ENCODE data around the gene TAS2R20. TPM values are rescaled to one million over a fixed set of nuclear protein-coding genes. Genes with fewer than 3 reads are reported as not detected.
"Not testable (repeated sequence)": the region's sequence is repeated elsewhere in the genome, so short reads cannot be mapped to it uniquely, and the experiment has no call there.

The TAS2R20 gene, protein sequence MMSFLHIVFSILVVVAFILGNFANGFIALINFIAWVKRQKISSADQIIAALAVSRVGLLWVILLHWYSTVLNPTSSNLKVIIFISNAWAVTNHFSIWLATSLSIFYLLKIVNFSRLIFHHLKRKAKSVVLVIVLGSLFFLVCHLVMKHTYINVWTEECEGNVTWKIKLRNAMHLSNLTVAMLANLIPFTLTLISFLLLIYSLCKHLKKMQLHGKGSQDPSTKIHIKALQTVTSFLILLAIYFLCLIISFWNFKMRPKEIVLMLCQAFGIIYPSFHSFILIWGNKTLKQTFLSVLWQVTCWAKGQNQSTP
- polyA plus RNA-seq (2012; ENCODE audit: insufficient read depth, insufficient read length) = 0.64 TPM

DNA sequence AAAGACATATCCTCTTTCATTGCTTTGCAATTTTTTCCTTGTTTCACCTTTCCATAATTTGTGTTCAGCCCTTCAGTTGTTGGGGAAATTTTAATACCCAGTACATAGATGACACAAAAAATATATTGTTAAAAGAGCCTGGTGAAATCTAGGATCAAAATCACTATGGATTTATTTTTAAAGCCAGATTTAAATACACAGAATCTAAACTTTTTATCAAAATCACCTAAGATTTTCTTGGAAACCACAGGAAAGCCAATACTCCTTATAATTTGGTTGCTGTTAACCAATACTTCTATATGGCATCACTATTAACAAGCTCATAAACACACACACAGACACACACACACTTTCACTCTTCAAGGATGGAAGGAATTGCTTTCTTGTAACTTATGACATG is at the start of gene TAS2R20:
Gene TAS2R20 (minus strand): TSS at position 101 of the 400 bp plus-strand sequence. CDS start 429 bp downstream, outside the sequence.
- H3K4me3 ChIP-seq (ENCODE audit: low read length) = no peak within 1 kb of the TSS
- no peak for DNase-seq (ENCODE audit: low read depth, low spot score)

DNA sequence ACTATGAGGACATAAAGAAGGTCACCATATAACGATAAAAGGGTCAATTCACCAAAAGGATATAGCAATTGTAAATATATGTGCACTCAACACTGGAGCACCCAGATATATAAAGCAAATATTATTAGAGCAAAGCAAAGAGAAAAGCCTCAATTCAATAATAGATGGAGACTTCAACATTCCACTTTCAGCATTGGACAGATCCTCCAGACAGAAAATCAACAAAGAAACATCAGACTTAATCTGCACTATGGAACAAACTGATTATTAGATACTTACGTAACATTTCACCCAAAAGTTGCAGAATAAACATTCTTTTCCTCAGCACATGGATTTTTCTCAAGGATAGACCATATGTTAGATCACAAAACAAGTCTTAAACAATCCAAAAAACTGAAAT is 43.3 kb upstream of the TAS2R20 start:
- not testable (repeated sequence) for H3K4me3 ChIP-seq (ENCODE audit: low read length); DNase-seq (ENCODE audit: low read depth, low spot score)

DNA sequence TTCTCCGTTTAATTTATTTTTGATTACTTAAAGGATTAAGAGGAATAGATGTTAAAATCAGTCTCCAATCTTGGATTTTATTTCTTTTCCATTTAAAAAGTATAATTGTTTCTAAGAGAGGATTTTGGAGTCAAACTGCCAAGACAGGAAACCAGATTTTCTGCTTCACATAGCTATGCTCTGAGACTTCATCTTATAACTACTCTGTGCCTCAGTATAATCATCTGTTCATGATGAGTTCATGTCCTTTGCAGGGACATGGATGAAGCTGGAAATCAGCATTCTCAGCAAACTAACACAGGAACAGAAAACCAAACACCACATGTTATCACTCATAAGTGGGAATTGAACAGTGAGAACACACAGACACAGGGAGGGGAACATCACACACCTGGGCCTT is 42.1 kb upstream of the TAS2R20 start:
- no peak for DNase-seq (ENCODE audit: low read depth, low spot score)
- H3K4me3 ChIP-seq (ENCODE audit: low read length) = no peak overlapping the region

DNA sequence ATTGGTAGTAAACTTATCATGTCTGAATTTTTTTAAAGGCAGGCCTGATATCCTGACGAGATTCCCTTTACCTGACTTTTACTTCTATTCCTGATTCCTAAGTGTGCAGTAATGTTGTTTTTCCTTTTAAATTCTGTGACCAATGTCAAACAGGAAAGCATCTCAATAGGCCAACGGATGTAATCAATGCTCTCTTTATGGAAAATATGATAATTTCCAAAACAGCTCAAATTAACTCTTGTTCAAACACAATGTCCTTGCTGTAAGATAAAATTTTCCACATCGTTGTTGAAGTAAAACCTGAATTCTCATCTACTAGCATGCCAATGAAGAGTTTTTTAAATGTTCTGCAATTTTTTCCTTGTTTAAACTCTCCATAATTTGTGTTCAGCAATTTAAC is 41.1 kb upstream of the TAS2R20 start:
- DNase-seq (ENCODE audit: low read depth, low spot score) = no peak
- H3K4me3 ChIP-seq (ENCODE audit: low read length) = no peak overlapping the region

GRCh38 chr12:11033959-11034358 is 35.9 kb upstream of the TAS2R20 start:
- H3K4me3 ChIP-seq (ENCODE audit: low read length); DNase-seq (ENCODE audit: low read depth, low spot score): not testable (repeated sequence)

- DNase-seq (ENCODE audit: low read depth, low spot score) = no peak
- H3K4me3 ChIP-seq (ENCODE audit: low read length) = no peak within 1 kb of the TSS
Measured at GRCh38 chr12:11031307-11031706, 33.2 kb upstream of the TAS2R20 start, which contains the start of gene TAS2R31. TAS2R31 (minus strand) TSS chr12:11031407; CDS start chr12:11031335, 72 bp downstream.

DNA sequence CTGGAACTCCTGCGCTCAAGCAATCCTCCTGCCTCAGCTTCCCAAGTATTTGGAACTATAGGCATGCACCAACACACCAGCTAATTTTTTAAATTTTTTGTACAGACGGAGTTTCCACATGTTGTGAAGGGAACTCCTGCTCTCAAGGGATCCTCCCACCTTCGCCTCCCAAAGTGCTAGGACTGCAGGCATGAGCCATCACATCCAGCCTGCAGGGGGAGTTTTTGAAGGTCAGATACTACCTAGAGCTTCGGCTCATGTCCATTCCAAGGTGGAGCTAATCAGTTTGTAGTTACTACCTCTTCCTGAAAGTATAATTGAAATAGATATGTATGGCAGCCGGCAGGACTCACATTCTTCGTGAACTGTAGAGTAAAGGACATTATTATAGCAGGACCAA is 28.0 kb upstream of the TAS2R20 start:
- no peak for DNase-seq (ENCODE audit: low read depth, low spot score)
- no peak overlapping the region for H3K4me3 ChIP-seq (ENCODE audit: low read length)

DNA sequence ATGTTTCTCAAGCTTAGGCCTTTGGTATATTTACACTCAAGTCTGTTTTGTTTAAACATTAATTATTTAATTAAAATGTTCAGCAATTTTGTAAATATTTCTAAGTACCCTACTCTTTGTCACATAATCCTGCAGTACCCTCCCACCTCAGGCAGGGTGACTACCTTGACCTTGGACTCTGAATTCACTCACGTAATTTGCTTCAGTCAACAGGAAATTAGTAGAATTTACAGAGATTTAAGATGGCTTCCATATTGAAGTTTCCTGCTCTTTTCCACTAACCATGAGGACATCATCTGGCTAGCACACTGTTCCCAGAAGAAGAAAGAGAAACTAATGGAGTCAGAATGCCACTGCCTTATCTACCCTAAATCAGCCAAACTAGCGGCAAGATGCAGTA is 25.3 kb upstream of the TAS2R20 start:
- no peak for DNase-seq (ENCODE audit: low read depth, low spot score)

DNA sequence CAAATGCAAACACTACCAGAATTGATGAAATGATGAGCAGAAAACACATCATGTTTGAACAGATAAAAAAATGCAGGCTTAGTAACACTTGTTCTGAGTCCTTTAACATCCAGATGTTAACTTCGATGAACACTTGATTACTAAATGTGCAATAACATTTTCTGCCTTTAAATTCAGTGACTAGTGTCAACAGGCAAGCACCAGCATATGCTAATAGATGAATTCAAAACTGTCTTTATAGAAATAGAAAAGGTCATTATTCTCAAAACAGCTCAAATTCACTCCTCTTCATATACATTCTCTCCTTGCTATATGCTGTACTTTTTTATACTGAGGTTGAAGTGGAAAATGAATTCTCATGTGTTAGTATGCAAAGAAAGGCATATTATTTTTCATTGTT is 24.4 kb upstream of the TAS2R20 start, which contains the start of gene TAS2R19:
Gene TAS2R19 (minus strand): TSS at position 101 of the 400 bp plus-strand sequence. CDS start 49 bp downstream, at position 52.
- no peak within 1 kb of the TSS for H3K4me3 ChIP-seq (ENCODE audit: low read length)
- DNase-seq (ENCODE audit: low read depth, low spot score) = no peak

More for the DNA sequence above, 25.3 kb upstream of the TAS2R20 start:
- no peak overlapping the region for H3K4me3 ChIP-seq (ENCODE audit: low read length)

- no peak overlapping the region for H3K4me3 ChIP-seq (ENCODE audit: low read length)
- DNase-seq (ENCODE audit: low read depth, low spot score) = no peak
Measured at GRCh38 chr12:11016937-11017336, 18.8 kb upstream of the TAS2R20 start.

DNA sequence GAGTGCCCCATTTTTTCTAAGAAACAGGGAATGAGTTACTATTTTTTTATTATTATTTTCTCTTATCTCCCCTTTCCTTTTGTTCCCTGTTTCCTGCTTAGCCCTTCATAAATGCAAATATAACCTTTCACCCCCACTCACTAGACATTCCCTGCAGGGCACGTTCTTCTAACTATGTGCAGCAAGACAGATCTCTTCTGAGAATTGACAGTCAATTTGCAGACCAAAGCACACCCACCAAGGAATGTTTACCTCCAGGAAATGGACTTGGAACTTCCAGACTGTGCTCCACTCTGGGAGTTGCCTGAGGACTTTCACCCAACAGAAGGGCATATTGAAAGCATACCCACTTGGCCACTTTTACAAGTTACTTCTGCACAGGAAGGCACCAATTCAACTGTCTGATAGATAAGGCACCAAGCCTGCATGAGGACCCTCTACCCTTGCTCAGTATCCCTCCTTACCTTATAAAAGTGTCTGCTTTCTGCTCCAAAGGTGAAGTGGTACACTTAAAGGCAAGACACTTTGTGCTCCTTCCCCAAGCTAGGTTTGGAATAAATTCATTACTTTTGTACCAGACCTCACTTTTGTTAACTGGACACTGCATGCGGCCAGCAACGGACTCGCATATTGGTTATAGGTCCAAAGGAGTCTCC is 17.8 kb upstream of the TAS2R20 start:
- no peak overlapping the region for H3K4me3 ChIP-seq (ENCODE audit: low read length)
- DNase-seq (ENCODE audit: low read depth, low spot score) = no peak

DNA sequence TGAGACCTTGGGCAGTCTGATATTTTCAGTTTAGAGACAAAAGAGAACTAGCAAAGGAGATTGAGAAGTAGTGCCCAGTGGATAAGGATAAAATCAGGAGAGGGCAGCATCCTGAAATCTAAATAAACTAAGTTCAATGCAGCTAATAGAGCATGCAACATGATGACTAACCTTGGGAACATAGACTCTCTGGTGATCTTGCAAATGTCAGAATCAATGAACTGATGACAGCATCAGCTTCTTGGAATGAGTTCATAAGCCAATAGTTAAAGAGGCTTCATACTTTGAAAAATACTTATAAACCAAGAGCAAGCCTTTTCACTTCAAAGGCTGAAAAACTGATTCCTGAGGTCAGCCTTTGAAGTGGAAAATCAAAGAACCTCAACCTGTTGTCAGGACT is 16.1 kb upstream of the TAS2R20 start:
- no peak overlapping the region for H3K4me3 ChIP-seq (ENCODE audit: low read length)
- no peak for DNase-seq (ENCODE audit: low read depth, low spot score)

GRCh38 chr12:11007608-11008007 is 9.5 kb upstream of the TAS2R20 start:
- H3K4me3 ChIP-seq (ENCODE audit: low read length) = no peak overlapping the region
- DNase-seq (ENCODE audit: low read depth, low spot score) = no peak

DNA sequence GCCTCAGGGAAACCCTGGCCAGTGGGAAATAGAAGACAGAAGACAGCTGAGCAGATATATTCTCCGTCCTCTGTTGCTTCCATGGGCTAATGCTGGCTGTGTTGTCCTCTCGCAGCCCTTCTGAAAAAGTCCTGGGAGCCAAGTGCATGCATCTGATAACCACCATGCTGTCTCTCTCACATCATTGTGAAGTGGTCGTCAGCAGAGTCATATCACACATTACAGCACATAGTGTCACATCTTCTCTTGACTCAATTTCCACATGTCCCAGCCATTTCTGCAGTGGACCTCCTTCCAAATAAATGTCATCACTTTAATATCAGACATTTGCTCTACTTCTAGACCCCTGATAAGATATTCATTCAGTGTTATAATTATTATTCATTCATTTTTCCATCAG is 3.8 kb downstream of the TAS2R20 start:
- DNase-seq (ENCODE audit: low read depth, low spot score) = no peak
- H3K4me3 ChIP-seq (ENCODE audit: low read length) = no peak overlapping the region

DNA sequence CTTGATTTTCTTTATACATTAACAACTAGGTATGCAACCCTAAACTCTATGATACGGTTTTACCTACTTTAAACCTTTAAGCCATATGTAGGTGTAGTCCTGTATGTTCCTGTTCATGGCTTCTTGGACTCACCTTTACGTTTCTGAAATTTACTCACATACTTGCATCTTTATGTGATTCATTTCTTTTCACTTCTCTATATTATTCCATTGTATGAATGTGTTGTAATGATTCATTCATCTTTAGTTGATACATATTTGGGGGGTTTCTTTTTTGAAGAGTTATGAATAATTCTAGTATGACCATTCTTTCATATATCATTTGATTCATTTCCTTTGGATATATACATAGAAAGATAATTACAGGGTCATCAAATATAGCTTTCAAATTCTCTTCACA is 9.0 kb downstream of the TAS2R20 start:
- H3K4me3 ChIP-seq (ENCODE audit: low read length) = no peak overlapping the region
- no peak for DNase-seq (ENCODE audit: low read depth, low spot score)

GRCh38 chr12:10986812-10987211 is 11.3 kb downstream of the TAS2R20 start, which contains the start of gene TAS2R50:
TAS2R50 (minus strand) TSS chr12:10986912; CDS start chr12:10986860, 52 bp downstream.
- H3K4me3 ChIP-seq (ENCODE audit: low read length) = no peak within 1 kb of the TSS
- DNase-seq (ENCODE audit: low read depth, low spot score) = no peak

GRCh38 chr12:10982244-10982643 is 15.9 kb downstream of the TAS2R20 start:
- peak; percentile 96 for DNase-seq (ENCODE audit: low read depth, low spot score)

GRCh38 chr12:10974965-10975364 is 23.1 kb downstream of the TAS2R20 start:
- no peak overlapping the region for H3K4me3 ChIP-seq (ENCODE audit: low read length)

More at GRCh38 chr12:10982244-10982643, 15.9 kb downstream of the TAS2R20 start:
- no peak overlapping the region for H3K4me3 ChIP-seq (ENCODE audit: low read length)

DNA sequence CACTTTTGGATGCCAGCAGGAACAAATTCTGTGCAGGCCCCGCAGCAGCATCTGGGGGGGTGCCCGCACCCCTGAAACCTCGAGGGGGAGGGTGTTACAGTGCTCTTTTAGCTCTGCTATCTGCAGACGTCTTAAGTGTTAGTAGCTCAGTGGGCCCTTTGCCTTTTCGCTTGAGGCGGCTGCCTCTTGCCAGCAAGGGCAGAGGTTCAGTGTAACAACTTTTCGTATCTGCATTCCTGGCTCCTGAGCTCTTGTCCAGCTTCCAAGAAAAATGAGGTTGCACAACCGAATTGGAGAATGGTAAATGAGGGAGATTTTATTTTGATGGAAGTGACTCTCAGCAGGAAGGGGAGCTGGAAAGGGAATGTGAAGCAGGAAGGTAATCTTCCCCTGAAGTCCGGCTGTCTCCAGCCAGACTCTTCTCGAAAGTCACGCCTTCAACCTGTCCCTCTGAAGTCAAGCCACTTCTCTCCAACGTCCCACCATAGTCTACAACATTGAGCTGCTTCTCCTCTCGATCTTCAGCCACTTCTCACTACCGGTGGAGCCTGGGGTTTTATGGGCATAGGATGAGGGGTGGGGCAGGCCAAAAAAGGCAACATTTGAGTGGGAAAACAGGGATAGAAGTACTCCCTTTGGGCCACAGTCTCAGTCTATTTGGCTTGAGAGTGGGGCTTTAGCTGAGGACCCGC is 29.2 kb downstream of the TAS2R20 start:
- no peak for DNase-seq (ENCODE audit: low read depth, low spot score)
- H3K4me3 ChIP-seq (ENCODE audit: low read length) = no peak overlapping the region

More at GRCh38 chr12:10974965-10975364, 23.1 kb downstream of the TAS2R20 start:
- DNase-seq (ENCODE audit: low read depth, low spot score) = no peak

- H3K4me3 ChIP-seq (ENCODE audit: low read length) = no peak overlapping the region
- no peak for DNase-seq (ENCODE audit: low read depth, low spot score)
Measured at GRCh38 chr12:10967409-10967808, 30.7 kb downstream of the TAS2R20 start.
